ENCODE results near the gene WDR7. TPM values are rescaled to one million over a fixed set of nuclear protein-coding genes. Genes with fewer than 3 reads are reported as not detected.

The WDR7 gene
- total and polyA plus RNA-seq, 9 of the 15 experiments (the other 6 are each of a cell fraction or from before 2014, with no cell fraction given), result 1.4 to 9.4 (median 5.3) TPM

Small RNA genes lying within 50 kb of the gene (small RNA-seq; reads per million reads assigned to genes)
- not detected for gene RF00012
- gene RF00019, result not detected

Other genes with a start within 250 kb of the WDR7 start
- 40.4 and 50.9 TPM in 2 replicates for gene TXNL1, start 12.8 kb upstream of the WDR7 start, total RNA-seq (2014; rRNA removed)
- gene TXNL1, start 12.8 kb upstream of the WDR7 start, total RNA-seq (2014; rRNA removed; fragmentation: Illumina TruSeq; extraction: Trizol), result 65.8 and 76.3 TPM in 2 replicates
- gene TXNL1, start 12.8 kb upstream of the WDR7 start, total RNA-seq (2015; rRNA removed; fragmentation: Illumina TruSeq; extraction: Trizol), result 82.3 and 86.0 TPM in 2 replicates
- 65.4 and 65.7 TPM in 2 replicates for gene TXNL1, start 12.8 kb upstream of the WDR7 start, total RNA-seq (2021)
- 56.6 and 64.9 TPM in 2 replicates for gene TXNL1, start 12.8 kb upstream of the WDR7 start, polyA plus RNA-seq (2011; rRNA removed)
- 74.6 and 103 TPM in 2 replicates for gene TXNL1, start 12.8 kb upstream of the WDR7 start, polyA plus RNA-seq (2014; fragmentation: Illumina TruSeq; extraction: Trizol)
- 10 to 100 TPM; 45.4 to 48.1 TPM for gene TXNL1, start 12.8 kb upstream of the WDR7 start, polyA plus RNA-seq (2014; fragmentation: Nextera tagmentation; extraction: Ambion mirVana)
- gene TXNL1, start 12.8 kb upstream of the WDR7 start, polyA plus RNA-seq (2014; rRNA removed), result 61.7 and 72.6 TPM in 2 replicates

Measured in K562 (cell line).